ENCODE measurements around the gene ZNF436. TPM values are rescaled to one million over a fixed set of nuclear protein-coding genes. Genes with fewer than 3 reads are reported as not detected.

The ZNF436 gene
- total and polyA plus RNA-seq, 2 of the 13 experiments (the other 11 are each of a cell fraction or from before 2014, with no cell fraction given) = 4.3 to 9.9 TPM

DNA sequence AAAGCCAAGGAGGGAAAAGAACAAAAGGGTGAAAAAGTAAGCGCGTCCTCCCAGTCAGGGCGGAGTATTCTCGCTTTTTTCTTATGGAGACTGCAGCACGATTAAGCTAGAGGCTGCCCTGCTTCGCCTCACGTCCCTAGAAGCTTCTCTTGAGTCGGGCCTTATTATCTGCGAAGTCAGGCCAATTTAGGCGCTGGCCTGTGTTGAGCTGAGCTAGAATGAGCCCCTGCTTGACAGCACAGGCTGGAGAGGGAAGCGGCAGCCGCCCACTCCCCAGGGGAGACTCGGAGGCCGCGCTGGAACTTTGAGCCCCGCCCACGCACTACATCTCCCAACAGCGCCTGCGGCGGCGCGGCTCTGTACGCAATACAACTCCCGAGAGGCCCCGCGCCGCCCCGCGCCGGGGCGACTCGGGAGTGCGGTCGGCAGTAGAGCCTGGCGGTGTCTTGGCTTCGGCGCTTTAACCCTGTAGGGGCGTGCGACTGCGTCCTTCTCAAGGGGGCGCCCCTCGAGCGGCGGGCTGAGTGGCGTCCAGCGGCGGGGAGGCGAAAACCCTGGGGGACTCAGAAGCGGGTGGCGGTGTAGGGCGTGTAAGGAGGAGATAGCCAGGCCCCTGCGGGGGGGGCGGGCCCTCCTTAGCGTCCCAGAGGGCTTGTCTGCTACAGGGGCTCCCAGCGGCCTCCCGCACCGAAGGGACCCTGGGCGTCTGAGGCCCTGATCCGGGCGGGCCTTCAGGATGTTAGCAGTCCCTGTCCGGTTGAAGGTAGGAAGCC, 888 bp downstream of the ZNF436 start (continued):
- TF ChIP-seq, protein P1, sequence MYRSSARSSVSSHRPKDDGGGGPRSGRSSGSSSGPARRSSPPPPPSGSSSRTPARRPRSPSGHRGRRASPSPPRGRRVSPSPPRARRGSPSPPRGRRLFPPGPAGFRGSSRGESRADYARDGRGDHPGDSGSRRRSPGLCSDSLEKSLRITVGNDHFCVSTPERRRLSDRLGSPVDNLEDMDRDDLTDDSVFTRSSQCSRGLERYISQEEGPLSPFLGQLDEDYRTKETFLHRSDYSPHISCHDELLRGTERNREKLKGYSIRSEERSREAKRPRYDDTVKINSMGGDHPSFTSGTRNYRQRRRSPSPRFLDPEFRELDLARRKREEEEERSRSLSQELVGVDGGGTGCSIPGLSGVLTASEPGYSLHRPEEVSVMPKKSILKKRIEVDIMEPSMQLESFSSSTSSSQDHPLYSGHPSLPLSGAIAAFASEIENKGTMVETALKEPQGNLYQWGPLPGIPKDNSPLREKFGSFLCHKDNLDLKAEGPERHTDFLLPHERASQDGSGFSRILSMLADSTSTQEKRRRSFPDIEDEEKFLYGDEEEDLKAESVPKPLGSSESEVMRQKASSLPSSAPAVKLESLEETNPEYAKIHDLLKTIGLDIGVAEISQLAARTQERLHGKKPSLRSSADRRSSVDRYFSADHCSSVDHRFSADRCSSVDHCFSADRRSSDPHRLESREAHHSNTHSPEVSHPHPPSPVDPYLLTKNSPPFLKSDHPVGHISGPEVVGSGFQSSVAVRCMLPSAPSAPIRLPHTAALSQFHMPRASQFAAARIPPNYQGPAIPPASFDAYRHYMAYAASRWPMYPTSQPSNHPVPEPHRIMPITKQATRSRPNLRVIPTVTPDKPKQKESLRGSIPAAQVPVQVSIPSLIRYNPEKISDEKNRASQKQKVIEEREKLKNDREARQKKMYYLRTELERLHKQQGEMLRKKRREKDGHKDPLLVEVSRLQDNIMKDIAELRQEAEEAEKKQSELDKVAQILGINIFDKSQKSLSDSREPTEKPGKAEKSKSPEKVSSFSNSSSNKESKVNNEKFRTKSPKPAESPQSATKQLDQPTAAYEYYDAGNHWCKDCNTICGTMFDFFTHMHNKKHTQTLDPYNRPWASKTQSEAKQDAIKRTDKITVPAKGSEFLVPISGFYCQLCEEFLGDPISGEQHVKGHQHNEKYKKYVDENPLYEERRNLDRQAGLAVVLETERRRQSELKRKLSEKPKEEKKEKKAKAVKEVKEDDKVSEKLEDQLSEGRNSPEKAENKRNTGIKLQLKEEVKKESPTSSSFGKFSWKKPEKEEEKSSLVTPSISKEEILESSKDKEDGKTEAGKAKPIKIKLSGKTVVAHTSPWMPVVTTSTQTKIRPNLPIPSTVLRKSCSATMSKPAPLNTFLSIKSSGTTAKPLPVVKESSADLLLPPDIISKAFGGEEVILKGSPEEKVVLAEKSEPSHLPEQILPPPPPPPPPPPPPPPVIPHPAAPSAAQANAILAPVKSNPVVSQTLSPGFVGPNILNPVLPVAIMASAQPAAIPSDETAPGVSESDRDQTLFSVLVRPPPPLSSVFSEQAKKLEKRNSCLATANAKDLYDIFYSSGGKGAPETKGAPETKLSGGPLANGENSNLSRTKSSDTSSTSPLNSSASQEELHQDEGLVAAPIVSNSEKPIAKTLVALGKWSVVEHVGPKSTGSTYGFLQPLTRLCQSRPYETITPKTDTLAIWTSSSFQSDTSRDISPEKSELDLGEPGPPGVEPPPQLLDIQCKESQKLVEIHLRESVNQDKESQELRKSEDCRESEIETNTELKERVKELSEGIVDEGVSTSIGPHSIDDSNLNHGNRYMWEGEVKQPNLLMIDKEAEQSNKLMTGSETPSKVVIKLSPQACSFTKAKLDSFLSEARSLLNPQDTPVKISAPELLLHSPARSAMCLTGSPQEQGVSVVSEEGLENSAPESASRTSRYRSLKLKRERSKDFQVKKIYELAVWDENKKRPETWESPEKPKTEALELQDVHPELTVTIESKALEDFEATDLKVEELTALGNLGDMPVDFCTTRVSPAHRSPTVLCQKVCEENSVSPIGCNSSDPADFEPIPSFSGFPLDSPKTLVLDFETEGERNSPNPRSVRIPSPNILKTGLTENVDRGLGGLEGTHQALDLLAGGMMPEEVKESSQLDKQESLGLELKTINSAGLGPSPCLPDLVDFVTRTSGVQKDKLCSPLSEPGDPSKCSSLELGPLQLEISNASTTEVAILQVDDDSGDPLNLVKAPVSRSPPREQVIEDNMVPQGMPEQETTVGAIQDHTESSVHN (CRISPR knock-in tag; IDR thresholded peaks at IDR 0.05) = no peak; the same call in 1 of the 2 replicates
- TF ChIP-seq MAZ (IDR thresholded peaks at IDR 0.05; ENCODE audit: borderline replicate concordance, low read depth, low read length) (no peak), MAZ (CRISPR knock-in tag; IDR thresholded peaks at IDR 0.05; ENCODE audit: low read depth) (peak; percentile 54; the same call in 1 of the 2 replicates), ZNF614 (CRISPR knock-in tag; IDR thresholded peaks at IDR 0.05; ENCODE audit: borderline replicate concordance) (peak; percentile 43; the same call in 1 of the 2 replicates), ZNF10 (CRISPR knock-in tag; IDR thresholded peaks at IDR 0.05; ENCODE audit: borderline replicate concordance, low read depth) (no peak), ZNF24 (IDR thresholded peaks at IDR 0.05) (0 out of 2 replicates have a peak, but pooled peaks have one; percentile 4), NFE2L2 (IDR thresholded peaks at IDR 0.05; ENCODE audit: low read length) (no peak), SETDB1 (CRISPR knock-in tag; IDR thresholded peaks at IDR 0.05; ENCODE audit: borderline replicate concordance) (no peak), ZNF616 (CRISPR knock-in tag; IDR thresholded peaks at IDR 0.05; ENCODE audit: low read depth) (no peak), ATF1 (CRISPR knock-in tag; IDR thresholded peaks at IDR 0.05) (peak; percentile 95), BRCA1 (CRISPR knock-in tag; IDR thresholded peaks at IDR 0.05) (no peak)
- TF ChIP-seq, protein P2, sequence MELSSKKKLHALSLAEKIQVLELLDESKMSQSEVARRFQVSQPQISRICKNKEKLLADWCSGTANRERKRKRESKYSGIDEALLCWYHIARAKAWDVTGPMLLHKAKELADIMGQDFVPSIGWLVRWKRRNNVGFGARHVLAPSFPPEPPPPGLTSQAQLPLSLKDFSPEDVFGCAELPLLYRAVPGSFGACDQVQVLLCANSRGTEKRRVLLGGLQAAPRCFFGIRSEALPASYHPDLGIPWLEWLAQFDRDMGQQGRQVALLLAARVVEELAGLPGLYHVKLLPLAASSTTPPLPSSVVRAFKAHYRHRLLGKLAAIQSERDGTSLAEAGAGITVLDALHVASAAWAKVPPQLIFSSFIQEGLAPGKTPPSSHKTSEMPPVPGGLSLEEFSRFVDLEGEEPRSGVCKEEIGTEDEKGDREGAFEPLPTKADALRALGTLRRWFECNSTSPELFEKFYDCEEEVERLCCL (CRISPR knock-in tag; IDR thresholded peaks at IDR 0.05; ENCODE audit: borderline replicate concordance) = no peak
- TF ChIP-seq, protein P3, sequence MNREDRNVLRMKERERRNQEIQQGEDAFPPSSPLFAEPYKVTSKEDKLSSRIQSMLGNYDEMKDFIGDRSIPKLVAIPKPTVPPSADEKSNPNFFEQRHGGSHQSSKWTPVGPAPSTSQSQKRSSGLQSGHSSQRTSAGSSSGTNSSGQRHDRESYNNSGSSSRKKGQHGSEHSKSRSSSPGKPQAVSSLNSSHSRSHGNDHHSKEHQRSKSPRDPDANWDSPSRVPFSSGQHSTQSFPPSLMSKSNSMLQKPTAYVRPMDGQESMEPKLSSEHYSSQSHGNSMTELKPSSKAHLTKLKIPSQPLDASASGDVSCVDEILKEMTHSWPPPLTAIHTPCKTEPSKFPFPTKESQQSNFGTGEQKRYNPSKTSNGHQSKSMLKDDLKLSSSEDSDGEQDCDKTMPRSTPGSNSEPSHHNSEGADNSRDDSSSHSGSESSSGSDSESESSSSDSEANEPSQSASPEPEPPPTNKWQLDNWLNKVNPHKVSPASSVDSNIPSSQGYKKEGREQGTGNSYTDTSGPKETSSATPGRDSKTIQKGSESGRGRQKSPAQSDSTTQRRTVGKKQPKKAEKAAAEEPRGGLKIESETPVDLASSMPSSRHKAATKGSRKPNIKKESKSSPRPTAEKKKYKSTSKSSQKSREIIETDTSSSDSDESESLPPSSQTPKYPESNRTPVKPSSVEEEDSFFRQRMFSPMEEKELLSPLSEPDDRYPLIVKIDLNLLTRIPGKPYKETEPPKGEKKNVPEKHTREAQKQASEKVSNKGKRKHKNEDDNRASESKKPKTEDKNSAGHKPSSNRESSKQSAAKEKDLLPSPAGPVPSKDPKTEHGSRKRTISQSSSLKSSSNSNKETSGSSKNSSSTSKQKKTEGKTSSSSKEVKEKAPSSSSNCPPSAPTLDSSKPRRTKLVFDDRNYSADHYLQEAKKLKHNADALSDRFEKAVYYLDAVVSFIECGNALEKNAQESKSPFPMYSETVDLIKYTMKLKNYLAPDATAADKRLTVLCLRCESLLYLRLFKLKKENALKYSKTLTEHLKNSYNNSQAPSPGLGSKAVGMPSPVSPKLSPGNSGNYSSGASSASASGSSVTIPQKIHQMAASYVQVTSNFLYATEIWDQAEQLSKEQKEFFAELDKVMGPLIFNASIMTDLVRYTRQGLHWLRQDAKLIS (CRISPR knock-in tag; IDR thresholded peaks at IDR 0.05) = peak; percentile 58; the same call in 1 of the 2 replicates
- TF ChIP-seq, protein P4, sequence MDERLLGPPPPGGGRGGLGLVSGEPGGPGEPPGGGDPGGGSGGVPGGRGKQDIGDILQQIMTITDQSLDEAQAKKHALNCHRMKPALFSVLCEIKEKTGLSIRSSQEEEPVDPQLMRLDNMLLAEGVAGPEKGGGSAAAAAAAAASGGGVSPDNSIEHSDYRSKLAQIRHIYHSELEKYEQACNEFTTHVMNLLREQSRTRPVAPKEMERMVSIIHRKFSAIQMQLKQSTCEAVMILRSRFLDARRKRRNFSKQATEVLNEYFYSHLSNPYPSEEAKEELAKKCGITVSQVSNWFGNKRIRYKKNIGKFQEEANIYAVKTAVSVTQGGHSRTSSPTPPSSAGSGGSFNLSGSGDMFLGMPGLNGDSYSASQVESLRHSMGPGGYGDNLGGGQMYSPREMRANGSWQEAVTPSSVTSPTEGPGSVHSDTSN (CRISPR knock-in tag; IDR thresholded peaks at IDR 0.05) = no peak

Data from HepG2 (cell line).